HepG2 (cell line): ENCODE results near the gene HHLA2. TPM values are rescaled to one million over a fixed set of nuclear protein-coding genes. Genes with fewer than 3 reads are reported as not detected.

Experiments
- ATAC-seq: fragments of 200-7000 bp; cut with Tn5 transposase; 3 replicates; pipeline ENCODE4 v1.9.1; 2020; ENCODE audit warnings: mild to moderate bottlenecking, moderate library complexity
- BruUV-seq: library from RNA; stranded (reverse); fragments of 400-500 nt; replicated peaks from 2 replicates; lab custom pipeline; 2021; lab: Mats Ljungman, UMichigan
- CTCF ChIA-PET: fragments of 300-600 bp; formaldehyde crosslinking; extraction: SDS; loops from one replicate; lab custom pipeline; 2021; ENCODE audit warnings: low total read pairs, inconsistent platforms, low intra/inter-chr PET ratio; lab: Yijun Ruan, JAX
- POLR2A ChIA-PET: fragments of 350-600 bp; sonication (Branson Sonifier 250); formaldehyde crosslinking; loops from one replicate; lab custom pipeline; 2020; ENCODE audit warnings: antibody characterized with exemption, inconsistent platforms; lab: Yijun Ruan, JAX
- DNase-seq: peaks from one replicate; pipeline ENCODE4 v3.0.0-alpha.2; 2015; ENCODE audit warnings: low spot score
- FAIRE-seq: peaks from 3 replicates; lab custom pipeline; 2011; peaks lifted over from hg19 to GRCh38; lab: Jason Lieb, UNC
- H2AFZ ChIP-seq: one replicate; pipeline ENCODE4 v1.6.1; 2011; ENCODE audit warnings: low read length, inconsistent platforms
- H3K27ac ChIP-seq: fragments of 300-600 bp; 3 replicates; pipeline ENCODE4 v1.8.0; 2011; ENCODE audit warnings: mixed run types, mild to moderate bottlenecking, mixed read lengths, low read length, inconsistent platforms; ENCODE audit not compliant: insufficient read depth; ENCODE audit errors: extremely low read length
- H3K27me3 ChIP-seq, 2 experiments: fragments of 200-600 bp in 1 of 2; 2 replicates in 1 of 2; 3 replicates in 1 of 2; pipeline versions ENCODE4 v1.6.0 to v1.8.0; 2011; ENCODE audit warnings: low read length in 2 of 2, mild to moderate bottlenecking in 2 of 2, moderate library complexity in 2 of 2, inconsistent platforms in 1 of 2; ENCODE audit not compliant: insufficient read depth in 2 of 2, control insufficient read depth in 1 of 2
- H3K36me3 ChIP-seq, 2 experiments: fragments of 200-600 bp in 1 of 2; replicated peaks in 1 of 2; 2 replicates in 1 of 2; 3 replicates in 1 of 2; pipeline versions ENCODE4 v1.5.1 to v1.8.0; 2011; ENCODE audit warnings: low read length in 2 of 2, inconsistent platforms in 1 of 2; ENCODE audit not compliant: insufficient read depth in 2 of 2, control insufficient read depth in 1 of 2
- H3K4me1 ChIP-seq: 2 replicates; pipeline ENCODE4 v1.5.1; 2012; ENCODE audit warnings: low read length, inconsistent platforms; ENCODE audit not compliant: insufficient read depth
- H3K4me2 ChIP-seq: 2 replicates; pipeline ENCODE4 v1.6.0; 2011; ENCODE audit warnings: low read depth, low read length, inconsistent platforms
- H3K4me3 ChIP-seq, 3 experiments: fragments of 200-600 bp in 1 of 3; sonication (generic), shearing (Covaris generic) in 1 of 3; replicated peaks in 1 of 3; 2 replicates each; pipeline ENCODE4 v1.5.1; 2011 to 2016; ENCODE audit warnings: low read length in 3 of 3, inconsistent platforms in 2 of 3, low read depth in 2 of 3, mild to moderate bottlenecking in 2 of 3, control low read depth in 1 of 3, mixed read lengths in 1 of 3; ENCODE audit not compliant: insufficient read depth in 1 of 3
- H3K79me2 ChIP-seq: one replicate; pipeline ENCODE4 v1.6.1; 2011; ENCODE audit warnings: low read length, inconsistent platforms; ENCODE audit not compliant: insufficient read depth
- H3K9ac ChIP-seq: 2 replicates; pipeline ENCODE4 v1.6.0; 2011; ENCODE audit warnings: mild to moderate bottlenecking, low read depth, low read length, inconsistent platforms; ENCODE audit not compliant: insufficient read depth
- H3K9me3 ChIP-seq: 2 replicates; pipeline ENCODE4 v1.5.1; 2012; ENCODE audit warnings: mild to moderate bottlenecking, low read length
- H4K20me1 ChIP-seq: 2 replicates; pipeline ENCODE4 v1.6.0; 2011; ENCODE audit warnings: inconsistent platforms, mild to moderate bottlenecking, low read length, moderate library complexity; ENCODE audit not compliant: insufficient read depth
- ARID4A ChIP-seq: sonication (generic); formaldehyde crosslinking; IDR thresholded peaks from 2 replicates; pipeline ENCODE4 v1.5.0; 2020; ENCODE audit warnings: mild to moderate bottlenecking, missing genetic modification reagents, borderline replicate concordance
- CREB3 ChIP-seq: sonication (generic); formaldehyde crosslinking; IDR thresholded peaks from 2 replicates; pipeline ENCODE4 v1.5.0; 2020; ENCODE audit warnings: missing genetic modification reagents
- FOSL1 ChIP-seq: sonication (generic); formaldehyde crosslinking; IDR thresholded peaks from 2 replicates; pipeline ENCODE4 v1.9.0; 2021; ENCODE audit warnings: missing genetic modification reagents, borderline replicate concordance
- KMT2B ChIP-seq: IDR thresholded peaks from 2 replicates; pipeline ENCODE4 v1.6.1; 2016; ENCODE audit warnings: missing genetic modification reagents, missing compliant biosample characterization
- TAF1 ChIP-seq: sonication (generic); formaldehyde crosslinking; IDR thresholded peaks from 2 replicates; pipeline ENCODE4 v1.4.0; 2020; ENCODE audit warnings: missing genetic modification reagents
- ZFP37 ChIP-seq: sonication (generic); formaldehyde crosslinking; IDR thresholded peaks from 2 replicates; pipeline ENCODE4 v1.4.0; 2020; ENCODE audit warnings: missing genetic modification reagents, borderline replicate concordance
- ZNF282 ChIP-seq: fragments of 450-650 bp; IDR thresholded peaks from 2 replicates; pipeline ENCODE4 v1.6.1; 2018; ENCODE audit not compliant: partially characterized antibody
- ZNF34 ChIP-seq: sonication (generic); formaldehyde crosslinking; IDR thresholded peaks from 2 replicates; pipeline ENCODE4 v1.4.0; 2020; ENCODE audit warnings: mild to moderate bottlenecking, missing genetic modification reagents, borderline replicate concordance
- ZNF672 ChIP-seq: sonication (generic); formaldehyde crosslinking; IDR thresholded peaks from 2 replicates; pipeline ENCODE4 v1.8.1; 2022; ENCODE audit warnings: missing genetic modification reagents
- WGBS: methylation state at CpG from one replicate; pipeline ENCODE4 v1.1.6; 2017; ENCODE audit warnings: low lambda C conversion rate; 5-methylcytosine and 5-hydroxymethylcytosine counted together
- in situ Hi-C: cut with HindIII; loops from 2 replicates; pipeline ENCODE4 v1.10.0; 2017; ENCODE audit warnings: low pct_unique_long_range_greater_than_20kb; ENCODE audit not compliant: extremely low pct_ligation_motif_present
- intact Hi-C: fragments of 100-400 bp; cut with micrococcal nuclease; formaldehyde crosslinking; loops from one replicate; pipeline ENCODE4 v1.10.0; 2022; ENCODE audit not compliant: unreplicated experiment
- polyA plus RNA-seq, 8 experiments: library from polyadenylated mRNA; depleted of rRNA in 3 of 8; stranded (reverse) in 7 of 8; unstranded in 1 of 8; fragments of >200 nt; fragmentation: Illumina TruSeq in 4 of 8; extraction: Trizol in 4 of 8; gene quantifications; 2 replicates each; pipeline versions ENCODE4 v1.2.1 to v1.2.3, GENCODE V29; 2011 to 2016; ENCODE audit warnings: low read depth in 4 of 8, missing spikeins in 1 of 8, mixed read lengths in 1 of 8; ENCODE audit not compliant: insufficient read depth in 1 of 8
- total RNA-seq, 5 experiments: library from RNA; depleted of rRNA; stranded (reverse); fragments of >200 nt; fragmentation: Illumina TruSeq; extraction: Trizol; gene quantifications; 2 replicates each; pipeline ENCODE4 v1.2.3, GENCODE V29; 2016; ENCODE audit warnings: low read depth in 1 of 5

Gene HHLA2
- total and polyA plus RNA-seq, 2 of the 13 experiments (the other 11 are each of a cell fraction or from before 2014, with no cell fraction given): not detected

GRCh38 chr3:108328821-108329486 is 32.6 kb downstream of the HHLA2 start:
- no peak overlapping the region for H2AFZ ChIP-seq
- in situ Hi-C loops (no loop called here), intact Hi-C loops (no loop called here)
- POLR2A ChIA-PET: no interaction called here
- 3% methylated on average over 4 of the region's 4 CpGs for WGBS
- no peak for DNase-seq
- H3K9ac ChIP-seq: no peak overlapping the region
- no peak for FAIRE-seq
- no peak overlapping the region for H3K4me2 ChIP-seq
- BruUV-seq: no TSS peak
- ATAC-seq: no peak
- no peaks in the 10 kb centered on the region for H3K36me3 ChIP-seq
- H4K20me1 ChIP-seq: no peaks in the 10 kb centered on the region
- TF ChIP-seq ZFP37 (no peak), ARID4A (no peak), ZNF672 (CRISPR knock-in tag) (no peak)
- no peaks in the 10 kb centered on the region for H3K27me3 ChIP-seq
- H3K27ac ChIP-seq: no peak overlapping the region
- H3K4me3 ChIP-seq: no peak overlapping the region
- no peaks in the 10 kb centered on the region for H3K4me1 ChIP-seq
- H3K9me3 ChIP-seq: no peaks in the 10 kb centered on the region
- H3K79me2 ChIP-seq: no peaks in the 10 kb centered on the region
- CTCF ChIA-PET: no interaction called here

GRCh38 chr3:108329508-108329907 is 33.2 kb downstream of the HHLA2 start:
- intact Hi-C loops (no loop called here), in situ Hi-C loops (no loop called here)
- Histone ChIP-seq H3K27ac (no peak overlapping the region), H3K4me3 (no peak overlapping the region), H3K27me3 (no peaks in the 10 kb centered on the region), H3K4me2 (no peak overlapping the region), H3K36me3 (no peaks in the 10 kb centered on the region), H4K20me1 (no peaks in the 10 kb centered on the region), H3K9me3 (no peaks in the 10 kb centered on the region), H3K79me2 (no peaks in the 10 kb centered on the region), H2AFZ (no peak overlapping the region), H3K9ac (no peak overlapping the region), H3K4me1 (no peaks in the 10 kb centered on the region)
- 16% methylated on average over 4 of the region's 5 CpGs for WGBS
- POLR2A ChIA-PET: no interaction called here
- FAIRE-seq (no peak), ATAC-seq (no peak), DNase-seq (no peak)
- TF ChIP-seq TAF1 (no peak), FOSL1 (CRISPR knock-in tag) (no peak), CREB3 (CRISPR knock-in tag) (no peak), ZNF34 (CRISPR knock-in tag) (no peak), ZNF282 (no peak), KMT2B (no peak)
- CTCF ChIA-PET: no interaction called here
- no TSS peak for BruUV-seq
